Activated T-cell treated with anti-CD3 and anti-CD28 coated beads for 1 hour (primary cell): Measurements from ENCODE around the gene KCP.

Source experiments
- DNase-seq: peaks from one replicate; pipeline ENCODE4 v3.0.0-alpha.2; 2020; ENCODE audit warnings: low read depth

The KCP gene

GRCh38 chr7:128854396-128854795, 56.1 kb downstream of the KCP start:
- DNase-seq = no peak

GRCh38 chr7:128853799-128854198, 56.7 kb downstream of the KCP start:
- no peak for DNase-seq

GRCh38 chr7:128852537-128853254, 57.8 kb downstream of the KCP start:
- no peak for DNase-seq

GRCh38 chr7:128849804-128850490, 60.6 kb downstream of the KCP start:
- DNase-seq = no peak

- DNase-seq = no peak
Measured at GRCh38 chr7:128849156-128849515, 61.4 kb downstream of the KCP start.

GRCh38 chr7:128848289-128849155, 62.0 kb downstream of the KCP start:
- DNase-seq = no peak

GRCh38 chr7:128847721-128848211, 62.7 kb downstream of the KCP start:
- DNase-seq = no peak

- no peak for DNase-seq
Measured at GRCh38 chr7:128846781-128847444, 63.6 kb downstream of the KCP start.

- no peak for DNase-seq
Measured at GRCh38 chr7:128845987-128846386, 64.5 kb downstream of the KCP start.

- DNase-seq = no peak
Measured at GRCh38 chr7:128845475-128845874, 65.0 kb downstream of the KCP start.

- DNase-seq = no peak
Measured at GRCh38 chr7:128844777-128845311, 65.7 kb downstream of the KCP start.

GRCh38 chr7:128843938-128844621, 66.4 kb downstream of the KCP start:
- DNase-seq = no peak

- DNase-seq = no peak
Measured at GRCh38 chr7:128842674-128843641, 67.6 kb downstream of the KCP start.

- peak; percentile 43 for DNase-seq
Measured at GRCh38 chr7:128841921-128842673, 68.4 kb downstream of the KCP start.

GRCh38 chr7:128841171-128841690, 69.3 kb downstream of the KCP start:
- DNase-seq = no peak

GRCh38 chr7:128840326-128841170, 70.0 kb downstream of the KCP start:
- DNase-seq = no peak

GRCh38 chr7:128839751-128840177, 70.7 kb downstream of the KCP start:
- DNase-seq = no peak
